Measurements from ENCODE around the gene GBX1.

- TF ChIP-seq CTCF (conservative IDR thresholded peaks at IDR 0.05; ENCODE audit: low read depth, low read length) (no peak), RAD21 (IDR thresholded peaks at IDR 0.05; ENCODE audit: low read length) (no peak), FOS (IDR thresholded peaks at IDR 0.05; ENCODE audit: low read depth, low read length) (no peak)
These were observed 32.0 kb downstream of the GBX1 start for GRCh38 chr7:151135525-151135845.
